ENCODE results near the gene LRRC52.

- TF ChIP-seq CTCF (IDR thresholded peaks at IDR 0.05) (no peak), ZFX (IDR thresholded peaks at IDR 0.05; ENCODE audit: borderline replicate concordance) (no peak)
These were observed 67.1 kb downstream of the LRRC52 start for GRCh38 chr1:165610866-165611265.
